ENCODE measurements around the gene NPSR1. TPM values are rescaled to one million over a fixed set of nuclear protein-coding genes. Genes with fewer than 3 reads are reported as not detected.

NPSR1 gene
- total RNA-seq, 4 donors from 2014 or later, result 0.95 to 9.7 TPM; not detected in 2

DNA sequence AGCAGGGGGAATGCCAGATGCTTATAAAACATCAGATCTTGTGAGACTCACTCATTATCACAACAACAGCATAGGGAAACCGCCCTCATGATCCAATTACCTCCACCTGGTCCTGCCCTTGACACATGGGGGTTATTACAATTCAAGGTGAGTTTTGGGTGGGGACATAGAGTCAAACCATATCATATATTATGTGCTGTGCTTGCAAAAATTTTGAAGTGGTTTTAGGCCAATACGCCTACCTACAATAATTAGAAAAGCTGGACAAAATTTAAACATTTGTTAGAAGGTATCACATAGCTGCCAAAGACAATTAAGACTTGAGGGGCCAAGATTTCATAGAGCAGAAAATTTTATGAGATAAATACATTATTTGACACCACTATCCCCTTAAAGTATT lies 29.5 kb downstream of the NPSR1 start:
- intact Hi-C loops (cut with DNase I; ENCODE audit: low total_unique reads) (no loop called here), in situ Hi-C loops (cut with MboI; ENCODE audit: low pct_ligation_motif_present in 1 of 4, low pct_unique_long_range_greater_than_20kb in 1 of 4, low sequenced_read_pairs in 3 of 4) (no loop called here)
- 83 to 92% methylated on average over 1 to 2 of the region's 2 CpGs for WGBS, 2 donors (ENCODE audit: low coverage in 1 of 2)
- Histone ChIP-seq H3K9me3 (no peaks in the 10 kb centered on the region), H3K36me3 (no peaks in the 10 kb centered on the region), H3K4me3 (no peak overlapping the region), H3K27ac (no peak overlapping the region), H3K4me1 (no peaks in the 10 kb centered on the region), H3K27me3 (no peaks in the 10 kb centered on the region)
- no peak for DNase-seq
- TF ChIP-seq EP300 (IDR thresholded peaks at IDR 0.05; ENCODE audit: low read depth) (no peak), POLR2AphosphoS5 (IDR thresholded peaks at IDR 0.05) (no peak), CTCF (IDR thresholded peaks at IDR 0.05) (no peak), POLR2A (IDR thresholded peaks at IDR 0.05) (no peak)

GRCh38 chr7:34696415-34696814 lies 38.4 kb downstream of the NPSR1 start:
- no peak for DNase-seq
- Histone ChIP-seq H3K27me3 (no peaks in the 10 kb centered on the region), H3K9me3 (peaks cover 7 to 16% of the 10 kb centered on the region in 2 donors), H3K27ac (no peak overlapping the region), H3K4me1 (no peaks in the 10 kb centered on the region), H3K36me3 (no peaks in the 10 kb centered on the region), H3K4me3 (no peak overlapping the region)
- 100% methylated on average over 1 of the region's 1 CpG for WGBS, 2 donors (ENCODE audit: low coverage in 1 of 2)
- in situ Hi-C loops (cut with MboI; ENCODE audit: low pct_ligation_motif_present in 1 of 4, low pct_unique_long_range_greater_than_20kb in 1 of 4, low sequenced_read_pairs in 3 of 4), result no loop called here
- intact Hi-C loops (cut with DNase I; ENCODE audit: low total_unique reads), result no loop called here
- TF ChIP-seq EP300 (IDR thresholded peaks at IDR 0.05; ENCODE audit: low read depth), result no peak

GRCh38 chr7:34709771-34710170 lies 51.8 kb downstream of the NPSR1 start:
- in situ Hi-C loops (cut with MboI; ENCODE audit: low pct_ligation_motif_present in 1 of 4, low pct_unique_long_range_greater_than_20kb in 1 of 4, low sequenced_read_pairs in 3 of 4), result no loop called here
- Histone ChIP-seq H3K36me3 (no peaks in the 10 kb centered on the region), H3K27ac (no peak overlapping the region), H3K9me3 (no peaks in the 10 kb centered on the region), H3K27me3 (no peaks in the 10 kb centered on the region), H3K4me3 (no peak overlapping the region), H3K4me1 (no peaks in the 10 kb centered on the region)
- no peak for TF ChIP-seq POLR2A (IDR thresholded peaks at IDR 0.05)
- DNase-seq, result no peak
- intact Hi-C loops (cut with DNase I; ENCODE audit: low total_unique reads), result no loop called here
- 20 to 46% methylated on average over 1 to 2 of the region's 2 CpGs for WGBS, 2 donors (ENCODE audit: low coverage in 1 of 2)

GRCh38 chr7:34718867-34719266 lies 60.8 kb downstream of the NPSR1 start:
- peaks cover 0 to 5% (median 0%) of the 10 kb centered on the region in 4 donors for H3K4me1 ChIP-seq
- no peaks in the 10 kb centered on the region for H3K9me3 ChIP-seq
- no peak overlapping the region for H3K27ac ChIP-seq
- 11% methylated on average over 1 of the region's 1 CpG; no CpG with 5 or more reads in 1 of the 2 donors for WGBS, 2 donors (ENCODE audit: low coverage in 1 of 2)
- DNase-seq, result no peak
- intact Hi-C loops (cut with DNase I; ENCODE audit: low total_unique reads), result no loop called here
- H3K4me3 ChIP-seq, result no peak overlapping the region
- TF ChIP-seq CTCF (IDR thresholded peaks at IDR 0.05), result no peak
- no peak for TF ChIP-seq POLR2AphosphoS5 (IDR thresholded peaks at IDR 0.05)
- TF ChIP-seq POLR2A (IDR thresholded peaks at IDR 0.05), result no peak
- no peak for TF ChIP-seq EP300 (IDR thresholded peaks at IDR 0.05; ENCODE audit: low read depth)
- H3K27me3 ChIP-seq, result no peaks in the 10 kb centered on the region
- in situ Hi-C loops (cut with MboI; ENCODE audit: low pct_ligation_motif_present in 1 of 4, low pct_unique_long_range_greater_than_20kb in 1 of 4, low sequenced_read_pairs in 3 of 4), result no loop called here
- no peaks in the 10 kb centered on the region for H3K36me3 ChIP-seq

- no peaks in the 10 kb centered on the region for H3K36me3 ChIP-seq
- TF ChIP-seq POLR2AphosphoS5 (IDR thresholded peaks at IDR 0.05) (no peak), EP300 (IDR thresholded peaks at IDR 0.05; ENCODE audit: low read depth) (no peak), POLR2A (IDR thresholded peaks at IDR 0.05) (no peak), CTCF (IDR thresholded peaks at IDR 0.05) (no peak)
- WGBS, 2 donors (ENCODE audit: low coverage in 1 of 2), result 80 to 83% methylated on average over 1 to 3 of the region's 3 CpGs
- in situ Hi-C loops (cut with MboI; ENCODE audit: low pct_ligation_motif_present in 1 of 4, low pct_unique_long_range_greater_than_20kb in 1 of 4, low sequenced_read_pairs in 3 of 4) (no loop called here), intact Hi-C loops (cut with DNase I; ENCODE audit: low total_unique reads) (no loop called here)
- no peaks in the 10 kb centered on the region for H3K9me3 ChIP-seq
- no peak overlapping the region for H3K4me3 ChIP-seq
- no peak for DNase-seq
- no peaks in the 10 kb centered on the region for H3K27me3 ChIP-seq
- H3K4me1 ChIP-seq, result peaks cover 0 to 8% (median 0%) of the 10 kb centered on the region in 4 donors
- H3K27ac ChIP-seq, result no peak overlapping the region
Observed at GRCh38 chr7:34719636-34720035, 61.6 kb downstream of the NPSR1 start.
